Osteocyte (in vitro differentiated cells): ENCODE measurements around the gene DAPK3. TPM values are rescaled to one million over a fixed set of nuclear protein-coding genes. Genes with fewer than 3 reads are reported as not detected.

Experiments used
- DNase-seq: peaks from one replicate; pipeline ENCODE4 v3.0.0; 2021; ENCODE audit warnings: mixed read lengths; ENCODE audit not compliant: unreplicated experiment; ENCODE audit errors: extremely low spot score
- H3K27ac Mint-ChIP-seq: one replicate; pipeline ENCODE4 v1.8.0; 2021; ENCODE audit warnings: mild to moderate bottlenecking, mixed read lengths; ENCODE audit not compliant: unreplicated experiment
- H3K27me3 Mint-ChIP-seq: one replicate; pipeline ENCODE4 v1.8.0; 2021; ENCODE audit warnings: mixed read lengths; ENCODE audit not compliant: unreplicated experiment
- H3K36me3 Mint-ChIP-seq: one replicate; pipeline ENCODE4 v1.8.0; 2021; ENCODE audit warnings: mixed read lengths; ENCODE audit not compliant: unreplicated experiment
- H3K4me1 Mint-ChIP-seq: one replicate; pipeline ENCODE4 v1.8.0; 2021; ENCODE audit warnings: mixed read lengths; ENCODE audit not compliant: unreplicated experiment
- H3K4me3 Mint-ChIP-seq: one replicate; pipeline ENCODE4 v1.8.0; 2021; ENCODE audit warnings: mild to moderate bottlenecking, moderate library complexity, mixed read lengths; ENCODE audit not compliant: unreplicated experiment
- H3K9me3 Mint-ChIP-seq: one replicate; pipeline ENCODE4 v1.8.0; 2021; ENCODE audit warnings: mixed read lengths; ENCODE audit not compliant: unreplicated experiment
- CTCF ChIP-seq: fragments of 200-600 bp; sonication (generic); IDR thresholded peaks from 2 replicates; pipeline ENCODE4 v1.5.0; 2021; ENCODE audit warnings: antibody characterized with exemption, mild to moderate bottlenecking, moderate library complexity
- total RNA-seq: library from RNA; stranded (reverse); gene quantifications from 2 replicates; pipeline ENCODE4 v1.2.1, GENCODE V29; 2021

DAPK3 gene
- total RNA-seq, 1 donor from 2014 or later: 92.9 TPM

GRCh38 chr19:3984908-3985642, 14.2 kb upstream of the DAPK3 start, which contains the start of gene EEF2:
Gene EEF2, minus strand, starts transcription at chr19:3985463. Its CDS starts 83 bp downstream, at chr19:3985380.
- Mint-ChIP-seq H3K27me3 (no peaks in the 10 kb centered on the region), H3K9me3 (no peaks in the 10 kb centered on the region), H3K4me1 (peaks cover 50% of the 10 kb centered on the region), H3K36me3 (peaks cover 26% of the 10 kb centered on the region), H3K27ac (peak within 1 kb of the TSS; percentile 94), H3K4me3 (peak within 1 kb of the TSS; percentile 96)
- peak; percentile 97 for DNase-seq
- no peak for TF ChIP-seq CTCF

- no peaks in the 10 kb centered on the region for H3K27me3 Mint-ChIP-seq
- H3K9me3 Mint-ChIP-seq: no peaks in the 10 kb centered on the region
- DNase-seq: no peak
- no peak for TF ChIP-seq CTCF
- H3K4me1 Mint-ChIP-seq: peaks cover 50% of the 10 kb centered on the region
- peak overlapping the region; percentile 96 for H3K4me3 Mint-ChIP-seq
- H3K36me3 Mint-ChIP-seq: peaks cover 29% of the 10 kb centered on the region
- H3K27ac Mint-ChIP-seq: peak overlapping the region; percentile 94
These were observed 13.6 kb upstream of the DAPK3 start for GRCh38 chr19:3984584-3984907.

- Mint-ChIP-seq H3K4me3 (peak overlapping the region; percentile 96), H3K9me3 (no peaks in the 10 kb centered on the region), H3K27ac (peak overlapping the region; percentile 94), H3K36me3 (peaks cover 33% of the 10 kb centered on the region), H3K4me1 (peaks cover 48% of the 10 kb centered on the region), H3K27me3 (no peaks in the 10 kb centered on the region)
- TF ChIP-seq CTCF: no peak
- DNase-seq: no peak
These were observed 13.2 kb upstream of the DAPK3 start for GRCh38 chr19:3983936-3984583.

- Mint-ChIP-seq H3K4me3 (peak overlapping the region; percentile 96), H3K27me3 (no peaks in the 10 kb centered on the region), H3K36me3 (peaks cover 34% of the 10 kb centered on the region), H3K4me1 (peaks cover 48% of the 10 kb centered on the region), H3K27ac (peak overlapping the region; percentile 94), H3K9me3 (no peaks in the 10 kb centered on the region)
- no peak for DNase-seq
- TF ChIP-seq CTCF: no peak
These were observed 12.6 kb upstream of the DAPK3 start for GRCh38 chr19:3983542-3983914.
